ENCODE data around the gene WDTC1.

WDTC1 gene

DNA sequence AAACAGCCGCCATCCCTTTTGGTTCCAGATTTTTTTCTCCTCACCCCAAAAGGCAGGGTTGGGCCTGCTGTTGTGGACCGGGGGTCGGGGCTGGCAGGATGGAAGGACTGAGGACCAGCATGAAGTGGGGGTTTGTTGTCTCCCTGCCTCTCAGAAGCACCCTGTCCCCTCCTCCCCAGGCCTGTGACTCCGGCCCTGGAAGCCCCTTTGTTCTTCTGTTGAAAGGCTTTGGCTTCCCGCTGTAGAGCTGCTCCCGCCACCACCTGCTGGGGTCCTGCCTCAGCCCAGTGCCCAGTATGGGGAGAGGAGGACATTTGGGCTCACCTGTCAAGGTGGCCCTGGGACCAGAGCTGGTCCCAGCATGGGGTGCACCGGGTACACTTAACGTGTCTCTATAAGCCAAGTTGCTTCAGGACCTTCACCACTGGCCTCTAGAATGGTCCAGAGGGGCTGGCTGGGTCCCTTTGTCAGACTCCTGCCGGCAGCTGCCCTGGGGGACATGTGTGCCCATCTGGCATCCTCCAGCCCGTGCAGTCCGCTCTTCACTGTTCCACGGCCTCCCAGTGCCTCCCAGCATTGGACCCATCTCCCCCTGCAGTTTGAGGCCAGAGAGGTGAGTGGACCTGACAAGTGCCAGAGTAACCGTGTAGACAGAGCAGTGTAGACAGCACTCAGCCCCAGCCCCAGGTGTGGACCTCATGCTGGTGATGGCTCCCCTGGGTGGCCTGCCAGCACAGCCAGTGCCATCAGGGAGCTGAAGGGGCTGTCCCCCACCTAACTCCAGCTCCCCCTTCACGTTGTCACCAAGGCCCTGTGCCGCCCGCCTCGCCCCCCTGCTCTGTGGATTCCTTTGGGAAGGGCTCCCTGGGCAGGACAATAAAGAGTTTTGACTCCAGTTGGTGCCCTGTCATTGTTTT, 101.3 kb downstream of the WDTC1 start:
- no peaks in the 10 kb centered on the region for H3K27me3 ChIP-seq
- TF ChIP-seq, protein P1, sequence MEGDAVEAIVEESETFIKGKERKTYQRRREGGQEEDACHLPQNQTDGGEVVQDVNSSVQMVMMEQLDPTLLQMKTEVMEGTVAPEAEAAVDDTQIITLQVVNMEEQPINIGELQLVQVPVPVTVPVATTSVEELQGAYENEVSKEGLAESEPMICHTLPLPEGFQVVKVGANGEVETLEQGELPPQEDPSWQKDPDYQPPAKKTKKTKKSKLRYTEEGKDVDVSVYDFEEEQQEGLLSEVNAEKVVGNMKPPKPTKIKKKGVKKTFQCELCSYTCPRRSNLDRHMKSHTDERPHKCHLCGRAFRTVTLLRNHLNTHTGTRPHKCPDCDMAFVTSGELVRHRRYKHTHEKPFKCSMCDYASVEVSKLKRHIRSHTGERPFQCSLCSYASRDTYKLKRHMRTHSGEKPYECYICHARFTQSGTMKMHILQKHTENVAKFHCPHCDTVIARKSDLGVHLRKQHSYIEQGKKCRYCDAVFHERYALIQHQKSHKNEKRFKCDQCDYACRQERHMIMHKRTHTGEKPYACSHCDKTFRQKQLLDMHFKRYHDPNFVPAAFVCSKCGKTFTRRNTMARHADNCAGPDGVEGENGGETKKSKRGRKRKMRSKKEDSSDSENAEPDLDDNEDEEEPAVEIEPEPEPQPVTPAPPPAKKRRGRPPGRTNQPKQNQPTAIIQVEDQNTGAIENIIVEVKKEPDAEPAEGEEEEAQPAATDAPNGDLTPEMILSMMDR (IDR thresholded peaks at IDR 0.05; ENCODE audit: low read depth, low read length) = no peak
- H3K9me3 ChIP-seq = no peaks in the 10 kb centered on the region
- H3K4me3 ChIP-seq (ENCODE audit: low read depth, low read length) = no peak overlapping the region
- peaks cover 17% of the 10 kb centered on the region for H3K36me3 ChIP-seq
- no peak for DNase-seq
- no peaks in the 10 kb centered on the region for H3K4me1 ChIP-seq

DNA sequence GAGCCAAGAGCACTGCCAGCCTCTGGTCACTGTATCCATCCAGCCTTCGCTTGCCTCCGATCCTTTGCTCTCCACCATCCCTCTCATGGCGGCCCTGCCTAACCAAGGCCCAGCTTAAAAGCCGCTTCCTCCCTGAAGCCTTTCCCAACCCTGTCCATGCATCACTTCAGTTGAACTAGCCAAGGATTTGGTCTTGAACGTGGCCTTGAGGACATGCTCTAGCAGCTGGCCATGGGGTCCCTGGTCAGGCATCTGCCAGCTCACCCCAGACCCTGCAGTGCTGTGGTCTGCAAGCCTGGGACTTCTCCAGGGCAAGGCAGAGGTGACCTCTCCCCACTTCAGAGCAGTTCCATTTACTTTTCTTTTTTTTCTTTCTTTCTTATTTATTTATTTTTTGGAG, 102.3 kb downstream of the WDTC1 start:
- H3K4me1 ChIP-seq = no peaks in the 10 kb centered on the region
- no peaks in the 10 kb centered on the region for H3K9me3 ChIP-seq
- TF ChIP-seq, protein P1 (IDR thresholded peaks at IDR 0.05; ENCODE audit: low read depth, low read length) = no peak
- no peak overlapping the region for H3K4me3 ChIP-seq (ENCODE audit: low read depth, low read length)
- H3K27me3 ChIP-seq = no peaks in the 10 kb centered on the region
- peaks cover 17% of the 10 kb centered on the region for H3K36me3 ChIP-seq
- DNase-seq = no peak

DNA sequence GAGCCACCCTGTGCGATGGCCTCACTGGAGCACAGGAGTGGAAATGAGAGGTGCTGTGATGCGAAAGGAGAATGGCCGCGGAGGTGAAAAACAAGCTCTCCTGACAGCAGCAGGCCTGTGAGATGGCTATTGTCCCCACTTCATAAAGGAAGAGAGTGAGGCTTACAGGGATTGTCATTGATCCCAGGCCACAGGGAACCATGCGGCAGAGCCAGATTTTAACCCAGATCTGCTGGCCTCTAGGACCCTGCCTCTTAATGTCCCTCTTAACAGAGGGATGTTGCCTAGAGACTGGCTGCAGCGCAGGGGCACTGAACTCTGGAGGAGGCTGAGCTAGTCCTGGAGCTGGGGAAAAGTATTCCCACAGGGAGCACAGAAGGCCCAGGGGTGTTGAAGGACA, 104.3 kb downstream of the WDTC1 start:
- no peaks in the 10 kb centered on the region for H3K27me3 ChIP-seq
- no peak overlapping the region for H3K4me3 ChIP-seq (ENCODE audit: low read depth, low read length)
- H3K4me1 ChIP-seq = no peaks in the 10 kb centered on the region
- no peak for DNase-seq
- H3K36me3 ChIP-seq = peaks cover 14% of the 10 kb centered on the region; the same call in 1 of the 2 replicates
- no peaks in the 10 kb centered on the region for H3K9me3 ChIP-seq
- TF ChIP-seq, protein P1 (IDR thresholded peaks at IDR 0.05; ENCODE audit: low read depth, low read length) = no peak

DNA sequence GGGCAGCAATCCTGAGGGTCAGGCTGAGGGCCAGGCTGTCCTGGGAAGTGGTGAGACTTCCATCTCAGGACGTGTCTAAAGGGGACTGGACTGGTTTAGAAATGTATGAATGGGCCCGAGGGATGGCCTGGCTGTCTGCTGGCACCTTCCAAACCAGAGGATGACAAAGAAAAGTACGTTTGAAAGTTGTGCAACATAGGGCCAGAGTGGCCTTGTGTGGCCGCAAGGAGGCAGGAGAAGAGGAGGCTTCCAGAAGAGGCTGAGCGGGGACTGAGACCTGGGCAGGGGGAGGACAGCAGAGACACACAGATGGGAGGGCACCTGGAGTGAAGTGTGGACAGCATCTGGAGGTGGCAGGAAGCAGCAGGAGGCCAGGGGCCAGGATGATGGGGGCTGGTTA, 104.8 kb downstream of the WDTC1 start:
- TF ChIP-seq, protein P1 (IDR thresholded peaks at IDR 0.05; ENCODE audit: low read depth, low read length) = no peak
- peaks cover 9% of the 10 kb centered on the region; the same call in 1 of the 2 replicates for H3K36me3 ChIP-seq
- no peaks in the 10 kb centered on the region for H3K9me3 ChIP-seq
- H3K4me1 ChIP-seq = no peaks in the 10 kb centered on the region
- H3K27me3 ChIP-seq = no peaks in the 10 kb centered on the region
- H3K4me3 ChIP-seq (ENCODE audit: low read depth, low read length) = no peak overlapping the region
- no peak for DNase-seq

DNA sequence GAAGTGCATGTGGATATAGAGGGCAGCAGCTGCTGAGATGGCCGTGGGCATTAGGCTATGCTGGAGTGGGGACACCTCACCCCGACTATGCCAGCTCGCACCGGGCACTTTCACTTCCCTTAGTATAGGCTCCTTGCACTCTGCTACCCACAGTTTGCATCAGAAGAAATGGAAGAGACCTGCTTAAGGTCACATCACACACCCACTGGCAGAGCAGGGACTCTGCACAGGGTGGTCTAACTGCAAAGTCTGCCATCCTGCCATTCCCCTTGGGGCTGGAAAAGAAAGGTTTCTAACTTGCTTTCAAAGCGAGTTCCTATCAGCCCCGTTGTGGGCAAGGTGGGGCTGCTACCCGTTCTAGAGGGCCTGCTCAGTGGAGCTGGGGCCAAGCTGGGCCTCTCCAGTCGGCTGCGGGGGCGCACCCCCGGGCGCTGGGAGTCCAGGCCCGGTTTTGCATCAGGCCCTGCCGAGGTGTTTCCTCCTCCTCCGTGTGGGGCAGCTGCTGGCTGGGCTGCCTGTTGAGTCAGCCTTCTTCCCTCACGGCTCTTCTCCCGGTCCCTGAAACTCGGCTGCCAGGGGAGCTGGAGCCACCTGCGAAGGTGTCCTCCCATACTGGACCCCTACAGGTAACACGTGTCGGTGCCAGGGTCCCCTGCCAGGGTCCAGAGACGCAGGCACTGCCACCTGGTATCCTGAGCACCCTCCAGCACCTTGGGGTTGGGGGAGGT, 107.3 kb downstream of the WDTC1 start, which contains the start of gene SYTL1:
TSS of gene SYTL1 (plus strand) at position 498 of the 728 bp plus-strand sequence. CDS start 3,313 bp downstream, outside the sequence.
- Histone ChIP-seq H3K27me3 (no peaks in the 10 kb centered on the region), H3K4me1 (no peaks in the 10 kb centered on the region), H3K4me3 (ENCODE audit: low read depth, low read length) (no peak within 1 kb of the TSS), H3K9me3 (no peaks in the 10 kb centered on the region), H3K36me3 (no peaks in the 10 kb centered on the region)
- DNase-seq = no peak
- TF ChIP-seq, protein P1 (IDR thresholded peaks at IDR 0.05; ENCODE audit: low read depth, low read length) = no peak

All from BE2C (cell line).